Progenitor cell of endocrine pancreas (in vitro differentiated cells): ENCODE results near the gene BCL2L1. TPM values are rescaled to one million over a fixed set of nuclear protein-coding genes. Genes with fewer than 3 reads are reported as not detected.

Experiments
- DNase-seq: peaks from one replicate; pipeline ENCODE4 v3.0.0; 2021; ENCODE audit warnings: low spot score; ENCODE audit not compliant: unreplicated experiment
- H3K27ac Mint-ChIP-seq: 2 replicates; pipeline ENCODE4 v1.8.0; 2021; ENCODE audit warnings: mild to moderate bottlenecking, moderate library complexity, mixed read lengths
- H3K27me3 Mint-ChIP-seq: 2 replicates; pipeline ENCODE4 v1.8.0; 2021; ENCODE audit warnings: mixed read lengths
- H3K36me3 Mint-ChIP-seq: 2 replicates; pipeline ENCODE4 v1.8.0; 2022; ENCODE audit warnings: mixed read lengths; ENCODE audit not compliant: insufficient read depth
- H3K4me1 Mint-ChIP-seq: 2 replicates; pipeline ENCODE4 v1.8.0; 2021; ENCODE audit warnings: low read depth, mixed read lengths
- H3K4me3 Mint-ChIP-seq: 2 replicates; pipeline ENCODE4 v1.8.0; 2021; ENCODE audit warnings: low read depth, mild to moderate bottlenecking, moderate library complexity, mixed read lengths
- H3K9me3 Mint-ChIP-seq: 2 replicates; pipeline ENCODE4 v1.8.0; 2021; ENCODE audit warnings: low read depth, mixed read lengths
- CTCF ChIP-seq: fragments of 200-600 bp; sonication (generic); IDR thresholded peaks from one replicate; pipeline ENCODE4 v1.5.0; 2021; ENCODE audit warnings: antibody characterized with exemption, mild to moderate bottlenecking; ENCODE audit not compliant: unreplicated experiment
- total RNA-seq: library from RNA; stranded (reverse); gene quantifications from 2 replicates; pipeline ENCODE4 v1.2.1, GENCODE V29; 2021

BCL2L1 gene
- total RNA-seq, 1 donor from 2014 or later: 130 TPM

- no peaks in the 10 kb centered on the region for H3K27me3 Mint-ChIP-seq
- TF ChIP-seq CTCF: no peak
- no peak for DNase-seq
- peaks cover 11% of the 10 kb centered on the region for H3K4me1 Mint-ChIP-seq
- H3K9me3 Mint-ChIP-seq: no peaks in the 10 kb centered on the region
- H3K4me3 Mint-ChIP-seq: no peak overlapping the region
- peaks cover 19% of the 10 kb centered on the region for H3K36me3 Mint-ChIP-seq
- no peak overlapping the region for H3K27ac Mint-ChIP-seq
Measured at GRCh38 chr20:31760519-31761240, 38.0 kb upstream of the BCL2L1 start.

DNA sequence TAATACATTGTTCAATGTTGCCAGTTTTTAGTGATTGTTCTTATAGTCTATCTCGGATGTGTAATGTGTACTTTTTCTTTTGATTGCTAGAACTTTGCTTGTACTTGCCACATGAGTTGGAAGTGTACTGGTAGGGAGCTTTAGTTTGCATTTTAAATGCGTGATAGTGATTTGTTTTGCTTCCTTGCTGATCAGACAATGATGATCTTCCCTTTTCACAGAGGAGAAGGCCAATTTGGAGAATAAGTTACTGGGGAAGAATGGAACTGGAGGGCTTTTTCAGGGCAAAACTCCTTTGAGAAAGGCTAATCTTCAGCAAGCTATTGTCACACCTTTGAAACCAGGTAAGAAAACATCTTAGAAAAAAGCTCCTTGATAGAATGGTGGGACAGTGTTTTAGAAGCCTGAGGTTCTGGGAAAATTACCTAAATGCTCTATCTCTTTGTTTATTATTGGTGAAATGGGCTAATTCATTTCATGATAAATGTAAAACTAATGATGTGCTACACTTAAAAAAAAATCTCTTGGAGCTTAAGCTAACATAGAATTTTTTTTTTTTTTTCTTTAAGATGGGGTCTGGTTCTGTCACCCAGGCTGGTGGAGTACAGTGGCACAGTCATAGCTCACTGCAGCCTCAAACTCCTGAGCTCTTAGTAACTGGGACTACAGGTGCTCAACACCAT, 37.3 kb upstream of the BCL2L1 start:
- peaks cover 14% of the 10 kb centered on the region for H3K36me3 Mint-ChIP-seq
- H3K4me3 Mint-ChIP-seq: no peak overlapping the region
- no peak for DNase-seq
- H3K4me1 Mint-ChIP-seq: peaks cover 11% of the 10 kb centered on the region
- no peaks in the 10 kb centered on the region for H3K27me3 Mint-ChIP-seq
- H3K9me3 Mint-ChIP-seq: no peaks in the 10 kb centered on the region
- TF ChIP-seq CTCF: no peak
- peak overlapping the region; percentile 41 for H3K27ac Mint-ChIP-seq

DNA sequence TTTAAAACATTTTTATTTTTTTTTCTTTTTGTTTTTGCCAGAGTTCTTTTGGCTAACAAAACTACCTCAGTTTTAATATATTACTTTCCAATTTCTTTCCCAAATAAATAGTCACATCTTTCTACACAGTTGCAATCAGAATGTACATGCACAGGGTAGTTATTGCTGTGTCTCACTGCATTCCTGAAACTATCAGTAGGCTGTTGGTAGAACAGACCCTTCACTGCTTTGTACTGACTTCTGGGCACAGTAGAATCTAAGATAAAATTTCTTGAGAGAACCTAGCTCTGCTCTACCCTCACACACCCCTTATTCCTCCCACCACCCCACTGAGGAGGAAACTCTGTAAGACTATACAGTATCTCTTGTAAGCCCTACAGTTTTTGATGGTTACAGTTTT, 36.3 kb upstream of the BCL2L1 start:
- DNase-seq: no peak
- Mint-ChIP-seq H3K4me3 (no peak overlapping the region), H3K36me3 (peaks cover 14% of the 10 kb centered on the region), H3K4me1 (peaks cover 11% of the 10 kb centered on the region), H3K27me3 (no peaks in the 10 kb centered on the region), H3K9me3 (no peaks in the 10 kb centered on the region), H3K27ac (no peak overlapping the region)
- TF ChIP-seq CTCF: no peak

DNA sequence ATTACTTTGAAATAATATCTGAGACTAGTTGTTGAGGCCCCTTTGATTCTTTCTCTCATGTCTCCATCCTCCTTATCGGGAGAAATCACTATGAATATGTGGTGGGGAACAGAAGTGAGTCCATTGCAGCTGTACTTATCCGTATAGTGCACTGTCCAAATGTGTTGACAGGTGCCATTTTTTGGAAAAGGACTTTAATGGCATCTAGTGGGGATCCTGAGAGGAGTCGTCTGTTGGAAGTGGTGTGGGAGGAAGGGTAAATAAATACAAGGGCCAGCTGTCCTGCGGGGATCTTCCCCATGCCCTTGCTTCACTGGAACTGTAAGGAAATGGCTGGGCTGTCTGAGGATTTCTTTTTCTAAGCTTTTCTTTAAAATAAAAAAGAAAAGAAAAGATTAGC, 35.9 kb upstream of the BCL2L1 start:
- H3K27me3 Mint-ChIP-seq: no peaks in the 10 kb centered on the region
- peaks cover 11% of the 10 kb centered on the region for H3K4me1 Mint-ChIP-seq
- no peak for DNase-seq
- H3K9me3 Mint-ChIP-seq: no peaks in the 10 kb centered on the region
- peaks cover 14% of the 10 kb centered on the region for H3K36me3 Mint-ChIP-seq
- no peak for TF ChIP-seq CTCF
- H3K27ac Mint-ChIP-seq: no peak overlapping the region
- H3K4me3 Mint-ChIP-seq: no peak overlapping the region

GRCh38 chr20:31757254-31757653, 34.6 kb upstream of the BCL2L1 start:
- no peak for DNase-seq
- Mint-ChIP-seq H3K4me1 (peaks cover 11% of the 10 kb centered on the region), H3K27me3 (no peaks in the 10 kb centered on the region), H3K36me3 (peaks cover 7% of the 10 kb centered on the region), H3K27ac (no peak overlapping the region), H3K9me3 (no peaks in the 10 kb centered on the region), H3K4me3 (no peak overlapping the region)
- no peak for TF ChIP-seq CTCF
